GM19324 (cell line): ENCODE measurements around the gene ABR.
"Not testable (repeated sequence)": the region's sequence is repeated elsewhere in the genome, so short reads cannot be mapped to it uniquely, and the experiment has no call there.

Experiments used
- ATAC-seq: cut with Tn5 transposase; IDR thresholded peaks from one replicate; pipeline ENCODE4 v1.9.1; 2021; ENCODE audit warnings: mild to moderate bottlenecking, moderate library complexity; ENCODE audit not compliant: unreplicated experiment, low FRiP score

ABR gene

GRCh38 chr17:1000597-1001461 is 179.0 kb downstream of the ABR start:
- ATAC-seq: no peak

GRCh38 chr17:998111-998510 is 181.7 kb downstream of the ABR start:
- no peak for ATAC-seq

- peak; percentile 85 for ATAC-seq
These were observed 183.0 kb downstream of the ABR start, which contains the start of gene TIMM22 for GRCh38 chr17:996554-997344. Gene TIMM22, plus strand, starts transcription at chr17:997129. Its CDS starts 14 bp downstream, at chr17:997143.

- not testable (repeated sequence) for ATAC-seq
These were observed 184.5 kb downstream of the ABR start for GRCh38 chr17:995324-995723.

GRCh38 chr17:992933-993332 is 186.8 kb downstream of the ABR start:
- ATAC-seq: no peak

- ATAC-seq: no peak
These were observed 191.2 kb downstream of the ABR start for GRCh38 chr17:988561-988960.

GRCh38 chr17:987931-988330 is 191.8 kb downstream of the ABR start:
- no peak for ATAC-seq

GRCh38 chr17:986322-986929 is 193.4 kb downstream of the ABR start:
- ATAC-seq: no peak

- no peak for ATAC-seq
These were observed 195.9 kb downstream of the ABR start for GRCh38 chr17:983921-984320.

- ATAC-seq: no peak
These were observed 198.5 kb downstream of the ABR start for GRCh38 chr17:981292-981658.

GRCh38 chr17:980406-981291 is 199.1 kb downstream of the ABR start:
- no peak for ATAC-seq

- ATAC-seq: peak; percentile 79
These were observed 200.0 kb downstream of the ABR start, which contains the start of gene NXN for GRCh38 chr17:979539-980405. Gene NXN, minus strand, starts transcription at chr17:979776.

- ATAC-seq: no peak
These were observed 200.6 kb downstream of the ABR start for GRCh38 chr17:979212-979538.

GRCh38 chr17:978103-979093 is 201.4 kb downstream of the ABR start:
- no peak for ATAC-seq

GRCh38 chr17:977166-977565 is 202.6 kb downstream of the ABR start:
- no peak for ATAC-seq

- no peak for ATAC-seq
These were observed 203.5 kb downstream of the ABR start for GRCh38 chr17:976312-976711.

- ATAC-seq: no peak
These were observed 204.3 kb downstream of the ABR start for GRCh38 chr17:975371-975915.

GRCh38 chr17:974778-975177 is 205.0 kb downstream of the ABR start:
- not testable (repeated sequence) for ATAC-seq
